Activated CD8-positive, alpha-beta memory T cell treated with anti-CD3 and anti-CD28 coated beads for 36 hours (primary cell): ENCODE data around the gene STAMBPL1. TPM values are rescaled to one million over a fixed set of nuclear protein-coding genes. Genes with fewer than 3 reads are reported as not detected.

Experiments
- CTCF ChIA-PET: fragments of 350-600 bp; sonication (Branson Sonifier 250); formaldehyde crosslinking; loops from one replicate; lab custom pipeline; 2021; ENCODE audit warnings: antibody characterized with exemption; lab: Charles Lee
- POLR2A ChIA-PET: fragments of 350-600 bp; sonication (Branson Sonifier 250); formaldehyde crosslinking; loops from one replicate; lab custom pipeline; 2021; ENCODE audit warnings: antibody characterized with exemption; lab: Charles Lee
- total RNA-seq, 2 experiments: library from RNA; stranded (reverse); gene quantifications; one replicate each; pipeline ENCODE4 v1.2.3, GENCODE V29; 2021

STAMBPL1 gene
- total RNA-seq, 2 experiments from 2014 or later, result 24.5 to 26.9 TPM

DNA sequence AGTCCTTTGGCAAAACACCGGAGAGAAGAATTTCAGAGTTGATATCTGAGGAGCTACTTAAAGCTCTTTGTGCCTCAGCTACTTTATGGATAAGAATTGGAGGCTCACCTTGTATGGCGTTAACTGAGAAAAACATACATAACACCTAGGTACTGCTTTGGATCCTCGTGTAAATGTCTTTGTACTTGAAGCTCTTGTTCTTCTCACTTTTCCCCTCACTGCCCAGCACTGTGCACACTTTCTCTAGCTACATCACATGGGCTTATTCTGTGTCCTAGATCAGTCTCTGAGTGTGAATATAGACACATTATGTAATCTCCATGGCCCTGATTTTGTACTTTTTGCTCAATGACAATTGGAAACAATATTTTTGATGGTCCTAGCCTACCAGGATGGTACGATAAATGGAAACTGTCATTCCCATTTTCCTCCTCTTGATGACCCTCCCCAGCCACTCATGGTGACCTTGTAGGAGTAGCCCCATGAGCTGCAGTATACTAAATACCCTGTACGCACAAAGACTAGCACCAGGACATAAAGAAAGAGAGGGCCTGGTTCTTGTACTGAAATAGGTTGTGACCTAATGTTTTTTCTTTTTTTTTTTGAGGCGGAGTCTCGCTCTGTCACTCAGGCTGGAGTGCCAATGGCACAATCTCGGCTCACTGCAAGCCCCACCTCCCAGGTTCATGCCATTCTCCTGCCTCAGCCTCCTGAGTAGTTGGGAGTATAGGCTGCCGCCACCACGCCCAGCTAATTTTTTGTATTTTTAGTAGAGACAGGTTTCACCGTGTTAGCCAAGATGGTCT is 22.1 kb downstream of the STAMBPL1 start:
- ChIA-PET CTCF (interaction anchor here (1.0 to 1.5 kb wide), 5 partner anchors 18 to 33 kb away, joined by 3 to 5 read pairs (median 3); partner anchors contain the start of gene STAMBPL1), POLR2A (interaction anchor here (0.8 to 0.9 kb wide), 2 partner anchors 22 to 88 kb away, joined by 3 read pairs; partner anchors contain the start of genes FAS and STAMBPL1)

DNA sequence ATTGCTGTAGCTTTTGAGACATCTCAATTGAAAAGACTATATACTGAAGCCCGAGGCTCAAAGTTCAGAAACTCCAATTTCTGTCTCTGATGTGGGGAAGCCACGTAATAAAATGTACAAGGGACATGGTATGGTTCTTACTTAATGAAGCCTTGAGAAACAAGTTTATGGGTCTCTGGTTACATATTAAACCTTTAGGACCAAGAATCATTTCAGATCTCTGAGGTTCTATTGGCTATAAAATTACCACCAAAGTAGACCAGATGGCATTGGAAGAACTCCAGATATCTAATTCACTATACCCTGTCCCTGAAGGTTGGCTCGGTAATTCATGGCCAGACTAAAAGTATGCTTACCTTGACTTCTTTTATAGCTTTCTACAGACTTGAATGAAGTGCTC is 23.7 kb downstream of the STAMBPL1 start:
- ChIA-PET CTCF (no interaction called here), POLR2A (no interaction called here)

- ChIA-PET CTCF (interaction anchor here (0.9 to 1.0 kb wide), 2 partner anchors 26 to 300 kb away, joined by 3 to 4 read pairs; partner anchors contain the start of gene CH25H), POLR2A (interaction anchor here (1.6 kb wide), 1 partner anchor 27 kb away, joined by 3 read pairs; the partner anchor contains the start of gene STAMBPL1)
Measured at GRCh38 chr10:88906921-88907320, 26.9 kb downstream of the STAMBPL1 start.

- POLR2A ChIA-PET, result interaction anchor here (1.6 kb wide), 1 partner anchor 28 kb away, joined by 3 read pairs; the partner anchor contains the start of gene STAMBPL1
- CTCF ChIA-PET, result no interaction called here
Measured at GRCh38 chr10:88908194-88908593, 28.1 kb downstream of the STAMBPL1 start.

DNA sequence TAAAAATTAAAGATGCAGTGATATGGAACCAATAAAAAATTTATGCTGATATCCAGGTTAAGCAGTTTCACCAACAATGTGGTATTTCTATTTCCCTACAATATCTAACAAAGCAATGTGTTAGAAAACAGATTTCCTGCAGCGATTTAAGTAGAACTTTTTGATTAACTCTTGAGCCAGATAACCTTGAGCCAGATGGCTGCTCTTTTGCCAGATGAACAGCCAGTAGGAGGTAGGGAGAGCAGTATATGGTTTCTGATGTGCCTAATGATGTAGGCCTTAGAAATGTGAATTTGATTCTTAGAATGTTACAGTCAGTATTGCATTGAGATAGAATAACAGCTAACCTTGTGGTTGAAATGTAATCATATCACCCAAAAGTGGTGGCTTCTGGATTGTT is 31.1 kb downstream of the STAMBPL1 start:
- CTCF ChIA-PET, result no interaction called here
- POLR2A ChIA-PET, result no interaction called here

- ChIA-PET POLR2A (no interaction called here), CTCF (interaction anchor here (0.7 kb wide), 1 partner anchor 20 kb away, joined by 3 read pairs; no protein-coding TSS in a partner anchor)
Measured at GRCh38 chr10:88911851-88912250, 31.8 kb downstream of the STAMBPL1 start.

DNA sequence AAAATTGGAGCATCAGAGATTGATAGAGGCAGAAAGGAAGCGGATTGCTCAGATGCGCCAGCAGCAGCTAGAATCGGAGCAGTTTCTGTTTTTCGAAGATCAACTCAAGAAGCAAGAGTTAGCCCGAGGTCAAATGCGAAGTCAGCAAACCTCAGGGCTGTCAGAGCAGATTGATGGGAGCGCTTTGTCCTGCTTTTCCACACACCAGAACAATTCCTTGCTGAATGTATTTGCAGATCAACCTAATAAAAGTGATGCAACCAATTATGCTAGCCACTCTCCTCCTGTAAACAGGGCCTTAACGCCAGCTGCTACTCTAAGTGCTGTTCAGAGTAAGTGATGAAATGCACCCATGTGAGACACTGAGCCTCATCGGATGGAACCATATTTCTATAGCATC is 33.1 kb downstream of the STAMBPL1 start:
- CTCF ChIA-PET, result no interaction called here
- POLR2A ChIA-PET, result no interaction called here

- POLR2A ChIA-PET, result no interaction called here
- CTCF ChIA-PET, result no interaction called here
Measured at GRCh38 chr10:88913788-88914187, 33.7 kb downstream of the STAMBPL1 start.

DNA sequence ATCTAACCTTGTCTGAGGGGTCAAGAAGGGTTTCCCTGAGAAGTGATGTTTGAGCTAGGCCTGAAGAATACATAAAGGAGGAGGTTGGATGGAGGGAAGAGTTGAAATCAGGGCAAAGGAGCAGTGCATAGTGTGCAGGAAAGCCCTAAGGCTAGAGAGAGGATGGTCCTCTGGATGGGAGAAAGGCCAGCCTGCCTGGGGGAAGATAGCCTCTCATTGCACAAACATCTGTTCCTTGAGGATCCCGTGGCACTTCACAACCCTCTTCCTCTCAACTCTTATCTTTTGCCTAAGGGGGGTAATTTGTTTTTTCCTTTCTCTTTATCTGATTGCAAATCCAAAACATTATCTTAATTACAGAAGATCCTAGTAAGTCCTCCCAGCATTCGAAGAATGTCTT is 35.7 kb downstream of the STAMBPL1 start:
- ChIA-PET CTCF (no interaction called here), POLR2A (no interaction called here)

DNA sequence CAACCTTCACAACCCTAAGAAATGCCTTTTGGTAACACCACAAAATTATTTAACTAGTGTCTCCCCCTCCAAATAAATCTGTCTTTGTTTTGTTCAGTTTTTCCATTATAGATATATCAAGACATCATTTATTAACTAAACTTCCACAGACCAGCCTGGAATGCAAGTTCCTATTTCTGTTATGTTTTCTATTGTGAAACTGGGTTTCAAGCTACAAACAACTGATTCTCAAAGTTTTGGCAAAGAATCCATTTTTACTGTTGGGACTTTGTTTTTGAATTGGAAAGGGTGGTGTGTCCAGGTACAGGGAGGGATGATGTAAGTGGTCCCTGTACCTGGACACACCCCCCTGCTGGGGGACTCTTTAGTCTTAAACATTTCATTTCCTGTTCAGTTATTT is 36.2 kb downstream of the STAMBPL1 start:
- CTCF ChIA-PET, result no interaction called here

DNA sequence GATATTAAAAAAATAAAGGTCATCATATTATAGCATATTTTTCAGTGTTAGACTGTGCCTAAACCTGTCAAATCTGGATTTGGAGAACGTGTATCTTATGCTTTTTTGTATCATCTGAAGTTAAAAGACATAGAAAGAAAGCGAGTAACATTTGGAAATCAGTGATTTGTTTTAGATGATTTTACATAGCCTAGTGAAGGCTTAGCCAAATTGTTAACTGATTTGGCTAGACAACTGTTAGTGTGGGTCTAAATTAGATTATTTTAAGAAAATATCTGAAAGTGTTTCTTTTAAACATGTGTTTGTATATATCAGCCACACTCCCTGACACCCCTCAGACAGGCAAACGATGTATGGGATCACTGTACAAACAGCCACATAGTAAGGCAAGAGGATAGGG is 36.9 kb downstream of the STAMBPL1 start:
- POLR2A ChIA-PET, result no interaction called here
- CTCF ChIA-PET, result no interaction called here

More for the DNA sequence above, 36.2 kb downstream of the STAMBPL1 start:
- POLR2A ChIA-PET, result no interaction called here

DNA sequence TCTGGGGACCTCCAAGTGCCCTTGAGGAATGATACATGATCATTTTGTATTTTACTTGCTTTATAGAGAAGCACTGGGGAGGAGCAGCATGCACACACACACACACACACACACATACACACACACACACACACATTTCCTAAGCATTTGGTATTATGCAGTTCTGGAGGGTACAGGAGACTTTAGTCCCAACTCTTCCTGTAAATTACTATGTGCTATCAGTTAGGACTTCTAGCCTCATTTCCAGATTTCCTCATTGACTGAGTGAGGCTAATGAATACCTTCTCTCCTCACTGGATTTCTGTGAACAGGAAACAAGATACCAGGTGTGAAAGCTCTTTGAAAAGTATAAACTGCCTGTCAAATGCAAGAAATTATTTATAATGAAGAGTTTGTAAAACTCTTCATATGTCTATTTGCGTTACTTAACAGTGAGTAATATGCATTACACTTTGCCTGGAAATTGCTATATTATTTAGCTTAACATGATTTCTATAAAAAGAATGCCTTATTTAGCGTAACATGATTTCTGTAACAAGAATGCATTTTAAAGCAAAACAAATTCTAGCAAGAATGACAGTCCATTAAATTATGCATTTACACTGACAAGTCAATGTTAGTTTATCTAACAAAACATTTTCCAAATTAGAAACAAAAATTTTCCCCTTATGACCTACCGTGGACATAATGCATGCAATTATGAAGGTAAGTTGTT is 38.3 kb downstream of the STAMBPL1 start:
- ChIA-PET POLR2A (interaction anchor here (0.7 kb wide), 1 partner anchor 27 kb away, joined by 6 read pairs; no protein-coding TSS in a partner anchor), CTCF (no interaction called here)

GRCh38 chr10:88919041-88919440 is 39.0 kb downstream of the STAMBPL1 start:
- CTCF ChIA-PET, result no interaction called here
- POLR2A ChIA-PET, result no interaction called here

DNA sequence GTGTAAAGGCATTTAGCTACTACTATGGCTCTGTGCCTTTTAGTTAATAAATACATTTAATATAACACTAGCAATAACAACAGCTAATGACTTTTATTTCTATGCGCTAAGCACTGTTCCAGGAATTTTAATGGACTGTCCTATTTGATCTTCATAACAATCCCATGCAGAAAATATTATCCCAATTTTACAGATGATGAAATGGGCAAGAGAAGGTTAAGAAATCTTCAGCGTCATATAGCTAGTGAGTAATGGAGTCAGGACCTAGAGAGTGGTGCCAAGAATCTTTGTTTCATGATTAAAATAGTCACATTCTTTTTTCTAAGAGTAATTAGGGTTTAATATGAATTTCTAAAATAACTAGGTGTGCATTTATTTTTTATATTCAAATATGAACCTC is 40.2 kb downstream of the STAMBPL1 start:
- ChIA-PET CTCF (interaction anchor here (0.6 to 1.0 kb wide), 2 partner anchors 12 to 28 kb away, joined by 4 to 6 read pairs; no protein-coding TSS in a partner anchor), POLR2A (no interaction called here)

DNA sequence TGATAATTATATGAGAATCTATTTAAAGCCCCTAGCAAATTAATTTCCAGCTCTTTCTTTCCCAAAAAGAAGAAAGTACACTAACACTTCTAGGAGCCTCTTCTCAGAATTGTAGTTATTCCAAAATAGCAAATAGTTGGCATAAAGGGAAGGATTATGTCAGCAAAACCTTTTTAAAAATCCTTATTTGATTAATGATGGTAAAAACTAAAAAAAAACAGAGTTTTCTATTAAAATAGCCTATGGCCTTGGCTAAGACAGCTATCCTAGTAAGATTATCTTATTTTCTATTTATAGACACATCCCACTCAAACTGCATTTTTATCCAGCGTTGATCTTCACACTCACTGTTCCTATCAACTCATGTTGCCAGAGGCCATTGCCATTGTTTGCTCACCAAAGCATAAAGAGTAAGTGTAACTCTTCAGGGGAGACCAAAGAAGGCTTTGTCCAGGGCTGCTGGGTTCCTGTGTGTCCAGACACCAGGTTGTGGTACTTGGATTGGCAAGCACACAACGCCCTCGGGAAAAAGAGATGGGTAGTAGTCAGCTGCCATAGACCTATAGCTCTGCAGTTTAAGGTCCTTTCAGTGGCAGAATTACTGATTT is 41.0 kb downstream of the STAMBPL1 start:
- CTCF ChIA-PET, result no interaction called here
- POLR2A ChIA-PET, result no interaction called here

- ChIA-PET CTCF (no interaction called here), POLR2A (no interaction called here)
Measured at GRCh38 chr10:88922041-88922440, 42.0 kb downstream of the STAMBPL1 start.

- ChIA-PET CTCF (interaction anchor here (0.8 to 1.5 kb wide), 3 partner anchors 9 to 97 kb away, joined by 3 read pairs; no protein-coding TSS in a partner anchor), POLR2A (no interaction called here)
Measured at GRCh38 chr10:88923520-88923919, 43.5 kb downstream of the STAMBPL1 start.

- POLR2A ChIA-PET, result no interaction called here
- CTCF ChIA-PET, result no interaction called here
Measured at GRCh38 chr10:88926566-88927415, 46.7 kb downstream of the STAMBPL1 start.

GRCh38 chr10:88927416-88927690 is 47.3 kb downstream of the STAMBPL1 start:
- POLR2A ChIA-PET, result no interaction called here
- CTCF ChIA-PET, result no interaction called here
